ENCODE results near the gene FERMT3. TPM values are rescaled to one million over a fixed set of nuclear protein-coding genes. Genes with fewer than 3 reads are reported as not detected.
A peak's percentile ranks its signal among the peaks of the same experiment; 100 is the strongest.

The FERMT3 gene
- total and polyA plus RNA-seq, 2 of the 13 experiments (the other 11 are each of a cell fraction or from before 2014, with no cell fraction given) = 0.29 TPM; not detected in 1

GRCh38 chr11:64225608-64226506 is 19.3 kb downstream of the FERMT3 start, which contains the start of the genes NUDT22 and TRPT1 (continued):
- 0 out of 2 replicates have a peak, but pooled peaks have one; percentile 48 for TF ChIP-seq ZSCAN22 (CRISPR knock-in tag; IDR thresholded peaks at IDR 0.05)
- TF ChIP-seq GRHL1 (CRISPR knock-in tag; conservative IDR thresholded peaks at IDR 0.05) = no peak
- TF ChIP-seq CC2D1A (CRISPR knock-in tag; IDR thresholded peaks at IDR 0.05) = no peak
- TF ChIP-seq RARA (CRISPR knock-in tag; IDR thresholded peaks at IDR 0.05) = no peak
- 0 out of 2 replicates have a peak, but pooled peaks have one; percentile 16 for TF ChIP-seq ZNF17 (CRISPR knock-in tag; IDR thresholded peaks at IDR 0.05)
- TF ChIP-seq SNRNP70 (IDR thresholded peaks at IDR 0.05; ENCODE audit: low read depth, low read length) = no peak
- TF ChIP-seq JUND (CRISPR knock-in tag; IDR thresholded peaks at IDR 0.05) = no peak
- TF ChIP-seq MTA1 (CRISPR knock-in tag; IDR thresholded peaks at IDR 0.05; ENCODE audit: borderline replicate concordance) = no peak
- peak; percentile 45 for TF ChIP-seq ZNF746 (CRISPR knock-in tag; IDR thresholded peaks at IDR 0.05)
- 0 out of 2 replicates have a peak, but pooled peaks have one; percentile 29 for TF ChIP-seq ZNF256 (CRISPR knock-in tag; conservative IDR thresholded peaks at IDR 0.05)
- no peak for TF ChIP-seq PATZ1 (CRISPR knock-in tag; IDR thresholded peaks at IDR 0.05)
- TF ChIP-seq ZNF615 (CRISPR knock-in tag; IDR thresholded peaks at IDR 0.05; ENCODE audit: borderline replicate concordance) = no peak; the same call in 1 of the 2 replicates
- TF ChIP-seq, protein P1, sequence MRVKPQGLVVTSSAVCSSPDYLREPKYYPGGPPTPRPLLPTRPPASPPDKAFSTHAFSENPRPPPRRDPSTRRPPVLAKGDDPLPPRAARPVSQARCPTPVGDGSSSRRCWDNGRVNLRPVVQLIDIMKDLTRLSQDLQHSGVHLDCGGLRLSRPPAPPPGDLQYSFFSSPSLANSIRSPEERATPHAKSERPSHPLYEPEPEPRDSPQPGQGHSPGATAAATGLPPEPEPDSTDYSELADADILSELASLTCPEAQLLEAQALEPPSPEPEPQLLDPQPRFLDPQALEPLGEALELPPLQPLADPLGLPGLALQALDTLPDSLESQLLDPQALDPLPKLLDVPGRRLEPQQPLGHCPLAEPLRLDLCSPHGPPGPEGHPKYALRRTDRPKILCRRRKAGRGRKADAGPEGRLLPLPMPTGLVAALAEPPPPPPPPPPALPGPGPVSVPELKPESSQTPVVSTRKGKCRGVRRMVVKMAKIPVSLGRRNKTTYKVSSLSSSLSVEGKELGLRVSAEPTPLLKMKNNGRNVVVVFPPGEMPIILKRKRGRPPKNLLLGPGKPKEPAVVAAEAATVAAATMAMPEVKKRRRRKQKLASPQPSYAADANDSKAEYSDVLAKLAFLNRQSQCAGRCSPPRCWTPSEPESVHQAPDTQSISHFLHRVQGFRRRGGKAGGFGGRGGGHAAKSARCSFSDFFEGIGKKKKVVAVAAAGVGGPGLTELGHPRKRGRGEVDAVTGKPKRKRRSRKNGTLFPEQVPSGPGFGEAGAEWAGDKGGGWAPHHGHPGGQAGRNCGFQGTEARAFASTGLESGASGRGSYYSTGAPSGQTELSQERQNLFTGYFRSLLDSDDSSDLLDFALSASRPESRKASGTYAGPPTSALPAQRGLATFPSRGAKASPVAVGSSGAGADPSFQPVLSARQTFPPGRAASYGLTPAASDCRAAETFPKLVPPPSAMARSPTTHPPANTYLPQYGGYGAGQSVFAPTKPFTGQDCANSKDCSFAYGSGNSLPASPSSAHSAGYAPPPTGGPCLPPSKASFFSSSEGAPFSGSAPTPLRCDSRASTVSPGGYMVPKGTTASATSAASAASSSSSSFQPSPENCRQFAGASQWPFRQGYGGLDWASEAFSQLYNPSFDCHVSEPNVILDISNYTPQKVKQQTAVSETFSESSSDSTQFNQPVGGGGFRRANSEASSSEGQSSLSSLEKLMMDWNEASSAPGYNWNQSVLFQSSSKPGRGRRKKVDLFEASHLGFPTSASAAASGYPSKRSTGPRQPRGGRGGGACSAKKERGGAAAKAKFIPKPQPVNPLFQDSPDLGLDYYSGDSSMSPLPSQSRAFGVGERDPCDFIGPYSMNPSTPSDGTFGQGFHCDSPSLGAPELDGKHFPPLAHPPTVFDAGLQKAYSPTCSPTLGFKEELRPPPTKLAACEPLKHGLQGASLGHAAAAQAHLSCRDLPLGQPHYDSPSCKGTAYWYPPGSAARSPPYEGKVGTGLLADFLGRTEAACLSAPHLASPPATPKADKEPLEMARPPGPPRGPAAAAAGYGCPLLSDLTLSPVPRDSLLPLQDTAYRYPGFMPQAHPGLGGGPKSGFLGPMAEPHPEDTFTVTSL (CRISPR knock-in tag; IDR thresholded peaks at IDR 0.05; ENCODE audit: borderline replicate concordance) = peak; percentile 38; the same call in 1 of the 2 replicates
- no peak for TF ChIP-seq MATR3 (CRISPR knock-in tag; IDR thresholded peaks at IDR 0.05)
- TF ChIP-seq SCMH1 (CRISPR knock-in tag; IDR thresholded peaks at IDR 0.05; ENCODE audit: borderline replicate concordance) = no peak
- TF ChIP-seq ZNF607 (CRISPR knock-in tag; IDR thresholded peaks at IDR 0.05; ENCODE audit: borderline replicate concordance) = 0 out of 2 replicates have a peak, but pooled peaks have one; percentile 52
